Mucosa of gallbladder (tissue), 1 donor: ENCODE results near the gene SERTAD4. TPM values are rescaled to one million over a fixed set of nuclear protein-coding genes. Genes with fewer than 3 reads are reported as not detected.
A peak's percentile ranks its signal among the peaks of the same experiment; 100 is the strongest.

ENCODE experiments used
- DNase-seq: peaks from one replicate; pipeline ENCODE4 v3.0.0-alpha.2; 2020; ENCODE audit warnings: low spot score
- total RNA-seq: library from RNA; stranded (reverse); gene quantifications from one replicate; pipeline ENCODE4 v1.2.1, GENCODE V29; 2021
- donor health status: DM: no; HTN: no; CAD: no.

Gene SERTAD4
- total RNA-seq, 1 donor from 2014 or later: 2.6 TPM

GRCh38 chr1:210233216-210233494, 559 bp downstream of the SERTAD4 start:
- no peak for DNase-seq

DNA sequence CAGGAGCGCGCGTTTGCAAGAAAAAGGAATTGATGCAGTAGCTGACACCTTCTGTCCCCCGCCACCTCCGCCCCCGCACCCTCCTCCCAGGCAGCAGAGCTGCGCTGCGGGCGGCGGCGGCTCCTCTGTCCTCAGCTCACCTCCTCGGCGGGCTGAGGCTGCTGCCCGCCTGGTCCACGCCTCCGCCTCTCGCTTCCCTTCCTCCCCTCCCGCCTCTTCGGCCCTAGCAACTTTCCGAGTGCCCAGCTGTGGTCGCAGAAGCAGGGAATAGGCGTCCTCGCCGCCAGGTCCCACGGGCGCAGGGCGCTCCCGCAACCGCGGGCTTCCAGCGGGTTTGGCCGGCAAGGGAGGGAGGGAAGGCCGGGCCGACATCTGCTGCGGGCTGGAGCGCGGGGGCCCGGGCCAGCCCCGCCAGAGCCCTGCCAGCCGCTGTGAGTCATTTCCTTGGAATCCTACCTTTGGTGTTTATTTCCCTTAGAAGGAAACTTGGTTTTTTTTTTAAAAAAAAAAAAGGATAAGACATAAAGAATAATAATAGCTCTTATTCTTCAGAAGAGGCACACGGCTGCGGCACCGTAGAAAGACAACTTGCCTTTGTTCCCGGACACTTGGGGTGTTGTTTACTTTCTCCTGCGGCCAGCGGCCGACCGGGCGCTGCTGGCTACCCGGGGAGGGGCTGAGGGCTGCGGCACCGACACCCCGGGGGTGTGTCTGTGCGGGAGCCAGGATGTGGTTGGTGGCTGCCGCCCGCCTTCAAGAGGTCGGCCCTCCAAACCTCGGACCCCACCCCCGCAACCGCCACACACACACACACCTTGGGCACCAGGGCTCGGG, 1.1 kb downstream of the SERTAD4 start:
- DNase-seq: peak; percentile 42

- no peak for DNase-seq
Observed at GRCh38 chr1:210234329-210234757, 1.7 kb downstream of the SERTAD4 start.

GRCh38 chr1:210235363-210236053, 2.9 kb downstream of the SERTAD4 start:
- DNase-seq: no peak

DNA sequence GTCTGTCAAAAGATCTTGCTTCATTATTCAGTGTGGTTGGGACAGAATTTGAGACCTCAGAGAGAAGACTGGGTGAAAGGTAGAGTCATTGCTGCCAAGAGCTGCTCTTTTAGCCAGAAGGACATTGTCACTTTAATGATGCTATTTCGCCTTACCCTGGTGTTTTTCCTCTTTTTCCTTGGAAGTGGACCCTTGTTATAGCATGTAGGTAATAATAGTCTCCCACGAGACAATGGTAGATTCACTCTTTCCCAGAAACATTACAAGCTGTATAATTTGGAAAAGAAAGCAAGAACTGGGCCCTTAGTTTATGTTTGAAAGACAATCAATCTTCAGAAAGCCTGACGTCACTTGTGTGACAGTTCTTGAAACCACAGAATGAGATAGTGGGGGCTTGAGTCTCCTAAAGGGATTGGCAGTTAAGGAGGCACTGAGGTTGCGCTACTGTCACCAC, 3.8 kb downstream of the SERTAD4 start:
- no peak for DNase-seq

- peak; percentile 75 for DNase-seq
Observed at GRCh38 chr1:210236840-210237409, 4.3 kb downstream of the SERTAD4 start.

DNA sequence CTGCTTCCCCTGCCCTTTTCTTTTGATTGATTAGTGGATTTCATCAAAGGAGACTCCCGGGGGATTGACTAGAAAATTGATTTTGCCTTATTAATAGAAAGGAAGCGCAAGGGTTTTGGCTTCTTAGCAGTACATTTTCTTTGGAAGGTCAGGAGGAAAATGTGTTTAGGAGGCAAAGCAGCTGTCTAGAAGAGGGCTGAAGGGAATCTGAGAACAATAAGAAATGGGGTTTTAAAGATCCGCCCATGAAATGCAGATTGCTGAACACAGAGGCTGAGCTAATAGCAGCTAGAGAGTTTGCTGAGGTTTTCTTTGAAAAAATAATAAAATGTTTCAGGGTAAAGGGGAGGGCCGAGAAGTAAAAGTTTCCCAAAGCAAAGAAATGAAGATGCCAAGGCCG, 4.9 kb downstream of the SERTAD4 start:
- DNase-seq: no peak

GRCh38 chr1:210237981-210238380, 5.4 kb downstream of the SERTAD4 start:
- no peak for DNase-seq

GRCh38 chr1:210239349-210240111, 6.9 kb downstream of the SERTAD4 start:
- no peak for DNase-seq

DNA sequence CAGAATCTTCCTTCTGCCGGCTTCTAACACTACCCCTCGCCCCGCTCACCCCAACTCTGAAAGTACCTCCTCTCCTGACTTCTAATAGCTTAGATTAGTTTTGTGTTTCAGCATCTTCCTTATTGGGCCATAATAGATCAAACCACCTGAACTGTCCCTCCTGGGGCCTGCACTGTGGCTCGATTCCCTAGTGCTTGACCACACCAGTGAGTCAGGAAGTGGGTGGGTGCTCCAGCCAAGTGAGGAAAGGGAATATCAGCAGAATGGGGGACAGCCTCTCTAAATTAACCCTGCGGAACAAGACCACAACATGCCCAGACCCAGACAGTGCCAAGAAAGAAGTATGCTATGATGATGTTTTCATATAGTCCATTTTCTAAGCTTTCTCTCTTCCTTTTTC, 8.5 kb downstream of the SERTAD4 start:
- DNase-seq: no peak

DNA sequence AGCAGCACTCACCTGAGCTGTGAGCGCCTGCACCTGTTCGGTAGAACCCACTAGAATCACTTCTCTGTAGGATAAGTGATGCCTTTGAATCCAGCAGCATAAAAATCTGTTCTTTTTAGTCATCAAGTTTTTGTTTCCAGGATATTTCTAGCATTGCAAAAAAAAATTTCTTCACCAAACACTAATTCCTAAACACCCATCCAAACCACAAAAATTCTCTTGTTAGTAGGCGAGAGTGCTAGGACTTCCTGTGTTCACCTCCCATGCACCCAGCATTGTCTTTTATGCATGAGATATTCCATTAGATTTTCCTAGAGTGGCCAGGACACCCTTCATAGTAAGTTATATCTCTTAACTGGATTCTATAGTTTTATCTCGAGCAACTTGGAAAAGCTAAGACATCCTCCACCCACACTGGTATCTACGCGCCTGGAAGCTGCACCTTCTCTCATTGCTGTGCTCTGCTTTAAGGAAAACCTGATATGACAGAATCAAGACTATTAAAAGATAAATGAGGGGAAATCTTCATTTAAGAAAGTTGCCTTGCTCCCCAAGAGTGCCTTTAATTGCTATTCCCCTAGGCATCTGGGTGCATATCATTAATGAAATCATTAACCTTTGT, 12.3 kb downstream of the SERTAD4 start:
- DNase-seq: no peak

GRCh38 chr1:210246447-210246846, 13.9 kb downstream of the SERTAD4 start:
- no peak for DNase-seq

GRCh38 chr1:210248341-210248740, 15.7 kb downstream of the SERTAD4 start:
- no peak for DNase-seq

DNA sequence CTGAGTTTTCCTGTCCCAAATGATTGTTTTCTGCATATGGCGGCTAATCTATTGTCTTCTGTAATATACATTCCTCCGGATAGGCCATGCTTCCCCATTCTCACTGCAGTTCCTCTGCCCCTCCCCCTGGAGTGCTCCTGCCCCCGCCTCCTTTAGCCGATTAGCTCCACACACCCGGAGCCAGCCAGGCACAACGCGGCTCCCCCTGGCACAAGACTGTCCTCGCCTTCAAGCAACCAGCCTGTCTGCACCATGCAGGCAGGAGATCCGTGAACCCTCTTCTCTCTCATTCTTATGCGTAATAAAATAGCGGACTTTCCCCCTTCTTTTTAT, 18.0 kb downstream of the SERTAD4 start:
- DNase-seq: no peak

DNA sequence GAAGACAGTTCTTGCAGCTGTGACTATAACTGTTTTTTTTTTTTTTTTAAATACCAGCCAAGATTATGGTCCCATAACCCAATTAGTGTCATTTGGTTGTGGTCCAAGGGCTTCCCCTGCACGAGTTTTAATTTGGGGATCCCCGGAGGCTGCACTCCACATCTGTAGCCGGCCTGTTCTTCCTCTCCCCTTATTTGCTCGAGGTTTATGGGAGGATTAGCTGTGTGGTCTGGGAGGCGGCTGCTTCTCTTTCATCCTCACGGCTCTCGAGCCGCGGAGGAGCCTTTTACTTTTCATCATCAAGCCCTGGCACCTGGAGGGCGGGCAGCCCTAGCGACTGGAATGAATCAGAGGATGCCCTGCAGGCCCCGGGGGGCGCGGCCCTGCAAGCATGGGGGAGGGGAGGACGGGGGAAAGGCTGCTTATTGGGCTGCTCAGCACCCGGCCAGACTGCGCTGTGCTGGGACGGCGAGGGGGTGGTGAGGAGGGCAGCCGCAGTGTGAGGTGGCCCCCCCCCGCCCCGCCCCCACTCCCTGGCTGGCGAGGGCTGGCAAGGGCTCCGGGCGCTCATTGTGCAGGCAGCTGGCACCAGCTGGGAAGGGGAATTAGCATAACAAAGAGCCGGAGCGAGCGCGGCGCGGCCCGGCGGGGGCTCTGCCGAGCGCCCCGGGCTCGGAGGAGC, 18.5 kb downstream of the SERTAD4 start:
- DNase-seq: no peak

DNA sequence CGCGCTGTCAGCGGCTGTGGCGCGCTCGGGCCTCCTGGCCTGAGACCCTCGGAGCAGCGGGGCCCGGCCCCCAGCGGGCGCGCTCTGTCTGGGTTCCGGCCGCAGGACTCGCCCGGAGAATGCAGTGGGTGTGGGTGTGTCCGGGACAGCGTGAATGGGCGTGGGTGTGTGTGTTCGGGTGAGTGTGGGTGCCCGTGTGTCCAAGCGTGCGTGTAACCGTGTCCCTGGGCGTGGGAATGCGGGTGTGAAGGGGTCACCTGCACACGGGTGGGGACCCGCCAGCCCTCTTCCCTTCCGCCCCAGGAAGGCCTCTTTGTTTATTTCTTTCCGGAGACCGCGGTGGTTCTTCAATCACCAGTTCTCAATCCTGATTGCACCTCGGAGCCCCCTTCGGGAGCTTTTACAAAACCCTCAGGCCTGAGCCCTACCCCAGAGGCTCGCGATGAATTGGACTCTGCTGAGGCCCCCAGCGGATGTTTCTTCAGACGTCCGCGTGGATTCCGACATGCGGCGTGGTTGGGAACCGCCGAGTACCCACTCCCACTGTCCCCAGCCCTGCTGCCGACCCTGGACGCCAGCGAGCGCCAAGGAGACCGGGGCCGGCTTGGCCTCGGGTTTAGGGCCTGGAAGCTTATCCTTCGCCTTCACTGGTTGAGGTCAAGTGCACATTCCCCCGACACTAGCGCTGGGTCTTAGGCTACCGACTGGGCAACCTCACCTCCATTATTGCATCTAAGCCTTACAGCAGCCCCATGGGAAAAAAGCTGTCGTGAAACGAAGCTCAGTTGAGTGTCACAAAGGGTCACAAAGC, 19.3 kb downstream of the SERTAD4 start:
- DNase-seq: no peak

DNA sequence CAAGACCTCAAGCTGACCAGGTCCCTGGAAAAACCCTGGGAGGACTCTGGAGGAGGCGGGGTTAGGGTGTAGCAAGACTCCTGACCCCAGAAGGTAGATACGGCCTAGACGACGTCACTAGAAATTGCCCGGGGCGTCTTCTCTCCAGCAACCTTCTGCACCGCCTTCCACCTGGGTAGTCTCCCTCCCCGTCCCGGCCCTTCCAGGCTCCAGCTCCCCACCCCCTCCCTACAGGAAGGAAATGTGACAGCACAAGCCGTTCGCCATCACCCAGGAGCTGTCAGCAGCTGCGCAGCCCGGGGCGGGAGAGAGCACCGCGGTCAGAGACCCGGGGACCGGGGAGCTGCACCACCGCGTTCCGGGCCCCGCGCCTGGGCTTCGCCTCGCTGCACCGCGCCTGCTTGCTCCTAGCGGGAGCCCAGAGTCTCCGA, 20.0 kb downstream of the SERTAD4 start:
- peak; percentile 42 for DNase-seq

GRCh38 chr1:210254298-210254697, 21.7 kb downstream of the SERTAD4 start:
- DNase-seq: no peak

DNA sequence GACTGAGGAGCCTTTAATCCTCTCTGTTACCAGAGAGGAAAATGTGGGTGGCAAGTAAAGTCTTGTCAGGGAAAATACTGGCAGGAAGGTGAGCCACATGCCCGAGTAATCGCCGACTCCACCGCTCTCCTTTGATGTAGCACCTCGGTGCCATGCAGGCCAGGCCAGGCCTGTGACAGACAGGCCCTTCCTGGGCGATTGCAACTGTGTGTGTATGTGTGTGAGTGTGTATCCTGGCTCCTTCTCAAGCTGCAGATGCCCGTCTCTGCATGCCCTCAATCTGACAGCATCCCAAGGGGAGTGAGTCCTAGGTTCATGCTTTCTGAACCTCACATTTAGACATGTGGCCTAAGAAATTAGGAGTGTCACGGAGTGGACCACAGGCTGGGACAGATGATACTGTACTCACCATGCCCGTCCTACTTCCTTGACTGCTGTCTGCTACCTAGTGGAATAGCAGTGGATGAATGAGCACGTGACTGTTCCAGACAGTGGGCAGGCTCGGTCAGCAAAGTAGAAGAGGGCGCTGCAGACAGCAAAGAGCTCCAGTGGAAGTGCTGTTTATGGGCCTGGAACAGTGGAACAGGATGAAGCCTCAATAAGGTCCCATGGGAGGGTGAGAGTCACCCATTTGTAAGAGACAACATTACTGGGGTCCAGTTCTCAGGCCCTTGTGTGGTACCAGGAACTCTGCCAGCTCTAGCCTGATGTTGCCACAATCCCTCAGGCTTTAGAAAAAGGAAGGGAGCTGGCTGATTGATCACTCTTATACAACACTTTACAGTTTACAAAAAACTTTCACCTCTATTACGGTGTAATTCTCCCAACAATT, 25.3 kb downstream of the SERTAD4 start:
- no peak for DNase-seq

DNA sequence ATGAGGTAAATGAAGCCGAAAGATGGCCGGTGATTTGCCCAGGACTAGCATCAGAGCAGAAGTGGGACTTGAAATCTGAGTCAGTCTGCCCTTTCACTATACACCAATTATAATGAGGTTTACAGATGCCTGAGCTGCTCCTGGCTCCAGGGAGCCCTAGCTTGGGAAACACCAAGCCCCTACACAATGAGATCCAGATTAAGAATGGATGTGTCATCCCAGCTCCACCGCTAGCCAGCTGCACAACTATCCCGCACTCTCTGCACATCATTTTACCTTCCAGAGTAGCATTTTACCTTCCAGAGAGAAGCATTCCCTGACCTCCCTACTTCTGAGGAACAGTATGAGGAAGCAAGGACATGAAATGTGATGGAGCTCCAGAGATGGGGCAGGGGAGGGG, 27.0 kb downstream of the SERTAD4 start:
- no peak for DNase-seq
